ENCODE results near the gene XYLT2. TPM values are rescaled to one million over a fixed set of nuclear protein-coding genes. Genes with fewer than 3 reads are reported as not detected.
A peak's percentile ranks its signal among the peaks of the same experiment; 100 is the strongest.

Gene XYLT2
- total and polyA plus RNA-seq, 2 of the 13 experiments (the other 11 are each of a cell fraction or from before 2014, with no cell fraction given) = 17.0 to 22.1 TPM

GRCh38 chr17:50310455-50311111, 35.3 kb upstream of the XYLT2 start (continued):
- TF ChIP-seq JUND (CRISPR knock-in tag; IDR thresholded peaks at IDR 0.05) = peak; percentile 82
- no peak for TF ChIP-seq CCDC6 (CRISPR knock-in tag; IDR thresholded peaks at IDR 0.05)
- TF ChIP-seq PRDM10 (CRISPR knock-in tag; IDR thresholded peaks at IDR 0.05; ENCODE audit: low read depth) = 0 out of 2 replicates have a peak, but pooled peaks have one; percentile 55
- no peak for TF ChIP-seq ZKSCAN8 (CRISPR knock-in tag; IDR thresholded peaks at IDR 0.05; ENCODE audit: borderline replicate concordance)
- TF ChIP-seq MTERF4 (CRISPR knock-in tag; IDR thresholded peaks at IDR 0.05) = no peak
- TF ChIP-seq HNF4A (CRISPR knock-in tag; IDR thresholded peaks at IDR 0.05) = peak; percentile 79
- TF ChIP-seq RELA (CRISPR knock-in tag; IDR thresholded peaks at IDR 0.05) = no peak
- TF ChIP-seq HDAC2 (CRISPR knock-in tag; IDR thresholded peaks at IDR 0.05) = peak; percentile 54
- TF ChIP-seq SKI (IDR thresholded peaks at IDR 0.05; ENCODE audit: partially characterized antibody) = peak; percentile 29
- no peak for TF ChIP-seq ZNF296 (CRISPR knock-in tag; conservative IDR thresholded peaks at IDR 0.05)
- no peak for TF ChIP-seq TBX3 (IDR thresholded peaks at IDR 0.05; ENCODE audit: borderline replicate concordance)
- no peak for TF ChIP-seq POLR2G (IDR thresholded peaks at IDR 0.05; ENCODE audit: low read depth, low read length)
- TF ChIP-seq SETDB1 (CRISPR knock-in tag; IDR thresholded peaks at IDR 0.05; ENCODE audit: borderline replicate concordance) = no peak
- 0 out of 2 replicates have a peak, but pooled peaks have one; percentile 40 for TF ChIP-seq THRA (CRISPR knock-in tag; IDR thresholded peaks at IDR 0.05; ENCODE audit: borderline replicate concordance)
- peak; percentile 9 for TF ChIP-seq ZEB1 (IDR thresholded peaks at IDR 0.05; ENCODE audit: insufficient replicate concordance, low read depth)
- peak; percentile 61; the same call in 1 of the 2 replicates for TF ChIP-seq PPARG (CRISPR knock-in tag; conservative IDR thresholded peaks at IDR 0.05)
- TF ChIP-seq PAXIP1 (CRISPR knock-in tag; conservative IDR thresholded peaks at IDR 0.05) = peak; percentile 66
- peak; percentile 51; the same call in 1 of the 2 replicates for TF ChIP-seq HNF4G (IDR thresholded peaks at IDR 0.05; ENCODE audit: borderline replicate concordance, low read depth, low read length)
- no peak; the same call in 1 of the 2 replicates for TF ChIP-seq HNF4G (CRISPR knock-in tag; IDR thresholded peaks at IDR 0.05; ENCODE audit: borderline replicate concordance, low read depth)
- TF ChIP-seq SALL1 (CRISPR knock-in tag; IDR thresholded peaks at IDR 0.05) = peak; percentile 74

All from HepG2 (cell line).